HS-27A (cell line): ENCODE measurements around the gene SMYD1.

Source experiments
- DNase-seq: peaks from one replicate; pipeline ENCODE4 v3.0.0-alpha.2; 2012; ENCODE audit warnings: low read depth, missing footprints

Gene SMYD1

DNA sequence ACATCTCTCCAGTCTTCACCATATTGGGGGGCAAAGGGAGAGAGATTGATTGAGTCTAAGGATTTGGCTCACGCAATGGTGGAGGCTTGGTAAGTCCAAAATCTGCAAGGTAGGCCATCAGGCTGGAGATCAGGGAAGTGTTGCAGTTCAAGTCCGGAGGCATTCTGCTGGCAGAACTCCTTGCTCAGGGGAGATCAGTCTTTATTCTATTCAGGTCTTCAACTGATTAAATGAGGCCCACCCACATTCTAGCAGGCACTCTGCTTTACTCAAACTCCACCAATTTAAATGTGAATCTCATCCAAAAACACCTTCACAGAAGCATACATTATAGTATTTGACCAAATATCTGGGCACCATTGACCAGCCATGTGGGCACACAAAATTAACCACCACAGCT is 21.4 kb downstream of the SMYD1 start:
- DNase-seq, result no peak

DNA sequence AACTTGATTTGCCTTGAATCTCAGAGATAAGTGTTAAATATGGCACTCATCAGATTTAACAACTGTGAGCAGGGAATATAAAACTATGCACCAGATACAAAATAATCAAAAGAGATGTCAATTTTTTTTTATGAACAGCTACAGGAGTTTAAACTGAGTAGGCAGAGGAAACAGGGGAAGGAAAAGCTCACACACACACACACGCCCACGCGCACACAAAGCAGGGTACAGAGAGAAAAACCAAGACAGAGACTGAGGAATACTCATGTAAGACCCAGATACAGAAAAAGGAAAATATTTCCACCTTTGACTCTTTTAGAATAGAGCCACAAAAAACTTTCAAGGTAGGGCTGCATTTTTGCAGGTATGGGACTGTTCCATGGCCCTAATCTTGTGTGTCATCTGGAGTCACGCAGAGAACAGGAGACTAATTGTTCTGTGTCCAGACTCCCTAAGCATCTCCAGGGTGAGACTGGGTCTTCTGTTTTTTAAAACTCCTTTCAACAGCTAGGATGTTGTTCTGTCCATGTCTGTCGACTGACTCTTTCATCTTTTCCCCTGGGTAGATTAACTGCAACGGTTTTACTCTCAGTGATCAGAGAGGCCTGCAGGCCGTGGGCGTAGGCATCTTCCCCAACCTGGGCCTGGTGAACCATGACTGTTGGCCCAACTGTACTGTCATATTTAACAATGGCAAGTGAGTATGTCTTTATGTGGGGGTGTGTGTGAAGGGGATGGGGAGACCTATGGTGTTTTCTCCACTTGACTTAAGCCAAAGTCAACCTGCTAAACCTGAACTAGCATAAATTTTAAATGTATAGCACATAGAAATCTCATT is 23.0 kb downstream of the SMYD1 start:
- DNase-seq, result no peak

DNA sequence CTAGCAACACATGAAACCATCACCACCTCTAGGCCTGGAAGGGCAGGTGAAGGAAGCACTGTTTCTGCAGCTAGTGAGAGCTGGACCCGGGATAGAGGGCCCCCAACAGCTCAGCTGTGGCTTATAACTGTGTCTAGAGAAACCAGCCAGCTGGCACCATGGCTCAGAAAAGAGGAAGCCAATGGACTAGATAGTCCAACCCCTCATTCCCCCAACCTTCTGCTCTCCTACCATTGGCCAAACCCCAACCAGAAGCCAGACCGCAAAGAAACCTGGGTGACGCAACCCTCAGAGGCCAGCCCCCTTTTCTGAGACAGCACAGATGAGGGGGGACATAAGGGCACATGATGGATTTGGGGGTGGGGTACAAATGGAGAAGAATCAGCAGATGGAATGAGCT is 24.3 kb downstream of the SMYD1 start:
- DNase-seq, result no peak

DNA sequence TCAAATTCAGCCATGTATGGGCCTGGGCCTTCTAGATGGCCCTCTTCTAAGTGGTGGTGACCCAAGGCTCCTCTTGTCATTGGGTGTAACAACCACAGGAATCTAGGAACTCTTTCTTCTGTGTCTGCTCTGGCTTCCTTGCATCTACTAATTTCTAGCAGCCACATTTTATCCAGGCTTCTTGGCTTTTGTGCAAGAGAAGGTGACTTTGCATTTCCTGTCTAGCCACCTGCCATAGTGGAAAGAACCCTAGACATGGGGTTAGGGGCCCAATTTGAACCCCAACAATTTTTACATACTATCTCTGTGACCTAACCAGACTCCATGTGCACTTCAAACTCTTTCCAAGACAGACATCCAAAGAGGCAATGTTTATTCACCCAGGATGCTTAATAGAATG is 25.1 kb downstream of the SMYD1 start:
- no peak for DNase-seq

DNA sequence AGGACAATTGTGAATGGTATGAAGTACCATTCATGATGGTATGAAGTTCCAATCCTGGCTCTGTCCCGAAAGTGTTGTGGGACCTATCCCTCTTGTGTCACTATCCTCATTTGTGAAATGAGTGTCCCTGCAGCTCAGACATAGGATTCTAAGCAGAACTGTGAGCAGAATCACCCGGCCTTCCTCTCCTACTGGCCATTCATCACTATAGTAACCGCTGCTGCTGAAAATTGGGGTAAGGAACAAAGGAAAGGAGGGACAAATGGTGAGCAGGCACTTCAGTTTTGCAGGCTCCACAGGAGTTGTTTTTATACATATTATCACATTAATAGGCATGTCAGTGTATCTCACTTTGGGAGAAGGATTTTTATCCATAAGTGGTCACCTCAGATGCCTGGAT is 27.4 kb downstream of the SMYD1 start:
- DNase-seq, result no peak

DNA sequence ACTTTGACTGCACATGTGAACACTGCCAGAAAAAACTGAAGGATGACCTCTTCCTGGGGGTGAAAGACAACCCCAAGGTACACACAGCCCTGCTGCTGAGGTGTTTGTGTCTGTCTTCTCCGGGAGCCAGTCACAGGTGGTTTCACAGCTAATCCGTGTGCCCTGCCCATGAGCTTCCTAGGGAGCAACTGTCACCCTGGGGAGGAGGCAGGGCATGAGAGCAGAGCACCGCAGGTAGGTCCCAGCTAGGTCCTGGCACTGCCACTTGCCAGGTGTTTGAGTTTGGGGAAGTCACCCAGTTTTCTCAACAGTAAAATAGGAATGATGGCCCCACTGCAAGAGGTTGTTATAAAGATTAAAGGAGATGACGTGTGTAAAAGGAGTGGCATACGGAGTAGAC is 29.1 kb downstream of the SMYD1 start:
- no peak for DNase-seq

DNA sequence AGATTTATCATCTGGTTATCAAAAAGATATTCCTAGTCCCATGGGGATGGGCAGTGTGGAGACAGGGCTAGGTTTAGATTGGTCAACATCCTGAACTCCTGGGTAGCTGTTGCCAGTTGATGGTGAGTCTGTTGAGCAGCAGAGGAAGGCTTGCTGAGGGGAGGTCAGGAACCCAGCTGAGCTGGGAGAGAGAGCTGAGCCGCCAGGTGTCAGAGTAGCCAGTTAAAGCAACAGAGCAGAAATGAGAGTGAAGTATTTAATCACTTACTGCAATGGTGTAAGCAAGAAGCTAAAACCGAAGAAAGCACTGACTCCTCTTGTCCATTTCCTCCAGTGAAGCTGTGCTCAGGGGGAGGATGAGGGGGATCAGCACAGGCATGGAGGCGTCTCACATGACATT is 29.6 kb downstream of the SMYD1 start:
- DNase-seq, result no peak

DNA sequence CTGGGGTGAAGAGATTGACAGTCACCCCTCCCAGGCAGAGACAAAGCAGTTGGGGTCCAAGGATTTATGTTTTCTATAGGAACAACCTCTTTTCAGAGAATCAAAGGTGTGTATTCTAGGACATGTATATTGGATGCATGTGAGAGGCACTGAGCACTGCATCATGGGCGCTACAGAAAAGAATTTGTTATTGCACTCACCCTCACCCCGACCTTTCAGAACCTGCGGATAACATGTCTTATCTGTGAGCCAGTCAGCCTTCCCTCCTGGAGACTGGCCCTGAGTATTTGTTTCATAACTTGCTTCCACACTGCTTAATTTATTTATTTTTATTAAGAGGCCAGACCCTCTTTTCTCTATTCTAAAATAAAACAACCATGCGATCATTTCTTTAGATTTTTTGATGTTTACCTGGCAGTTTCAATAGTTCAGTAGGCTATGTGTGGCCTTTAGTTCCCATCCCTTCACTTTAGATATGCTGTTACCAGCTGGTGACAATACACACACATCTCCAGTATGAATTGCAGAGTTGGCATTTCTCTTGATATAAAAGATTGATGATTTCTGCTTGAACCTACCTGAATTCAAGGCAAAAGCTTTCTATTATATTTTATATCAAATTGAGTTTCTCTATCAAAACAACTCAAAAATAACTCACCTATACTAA is 30.4 kb downstream of the SMYD1 start:
- no peak for DNase-seq

DNA sequence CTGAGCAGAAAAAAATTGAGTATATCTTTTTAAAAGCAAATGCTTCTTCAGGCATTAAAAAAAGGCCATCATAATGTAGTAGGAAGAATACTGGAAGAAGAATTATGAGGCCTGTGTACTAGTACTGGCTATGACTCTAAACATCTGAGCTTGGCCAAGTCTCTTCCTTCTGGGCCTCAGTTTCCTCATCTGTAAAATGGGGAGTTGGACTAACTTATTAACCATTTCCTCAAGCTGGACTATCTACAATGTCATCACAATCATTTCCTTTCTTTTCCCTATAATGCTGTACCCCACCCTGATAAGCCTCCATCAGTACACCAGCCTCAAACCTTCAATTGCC is 30.9 kb downstream of the SMYD1 start:
- DNase-seq, result no peak

DNA sequence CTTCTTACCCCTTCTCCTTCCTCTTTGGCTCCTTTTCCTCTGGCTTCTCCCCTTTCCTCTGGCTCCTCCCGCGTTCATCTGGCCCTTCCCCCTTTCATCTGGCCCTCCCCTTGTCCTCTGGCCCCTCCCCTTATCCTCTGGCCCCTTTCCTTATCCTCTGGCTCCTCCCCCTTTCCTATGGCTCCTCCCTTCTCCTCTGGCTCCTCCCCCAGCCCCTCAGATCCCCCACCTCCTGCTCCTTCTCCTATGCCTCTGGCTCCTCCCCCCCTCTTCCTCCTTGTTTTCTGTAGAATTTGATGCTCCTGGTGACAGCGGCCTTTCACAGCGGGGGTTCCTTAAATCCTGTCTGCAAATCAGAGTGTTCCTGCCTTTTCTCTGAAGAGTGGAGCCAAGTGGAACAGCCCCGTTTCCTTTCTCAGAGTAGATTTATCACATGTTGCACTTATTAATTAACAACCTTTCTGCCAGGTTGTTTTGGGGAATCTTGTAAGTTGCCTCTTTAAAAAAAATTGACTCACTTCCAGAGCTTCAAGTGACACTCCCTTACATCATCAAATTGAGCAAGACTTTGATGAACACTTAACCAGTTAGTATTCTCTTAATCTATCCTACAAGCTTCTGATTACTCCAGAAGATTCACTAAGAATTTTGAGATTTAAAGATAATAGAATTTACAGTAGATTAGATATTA is 32.3 kb downstream of the SMYD1 start:
- no peak for DNase-seq

DNA sequence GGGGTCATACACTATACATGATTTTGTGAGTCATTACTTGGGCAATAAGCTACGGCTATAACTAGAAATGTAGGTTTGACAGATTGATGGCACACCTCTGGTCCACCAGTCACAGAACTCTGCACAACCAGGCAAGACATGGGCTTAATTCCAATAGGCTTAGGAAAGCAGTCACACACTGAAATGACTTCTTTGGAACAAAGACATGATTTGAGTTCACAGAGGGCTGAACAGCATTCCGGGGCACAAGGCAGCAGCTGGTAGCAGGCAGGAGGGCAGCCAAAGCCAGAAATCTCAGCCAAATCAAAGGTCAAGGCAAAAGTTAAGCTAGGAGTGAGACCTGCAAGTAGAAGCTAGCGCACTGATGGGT is 32.8 kb downstream of the SMYD1 start:
- DNase-seq, result no peak

DNA sequence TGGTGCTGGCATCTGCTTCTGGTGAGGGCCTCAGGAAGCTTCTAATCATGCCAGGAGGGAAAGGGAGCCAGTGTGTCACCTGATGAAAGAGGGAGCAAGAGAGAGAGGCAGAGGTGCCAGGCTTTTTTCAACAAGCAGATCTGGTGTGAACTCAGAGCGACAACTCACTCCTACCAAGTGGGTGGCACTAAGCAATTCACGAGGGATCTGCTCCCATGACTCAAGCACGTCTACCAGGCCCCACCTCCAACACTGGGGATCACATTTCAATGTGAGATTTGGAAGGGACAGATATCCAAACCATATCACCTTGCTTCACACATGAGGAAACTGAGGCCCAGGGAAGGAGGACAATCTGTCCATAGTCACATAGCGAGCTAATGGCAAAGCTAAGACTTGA is 41.2 kb downstream of the SMYD1 start:
- no peak for DNase-seq

DNA sequence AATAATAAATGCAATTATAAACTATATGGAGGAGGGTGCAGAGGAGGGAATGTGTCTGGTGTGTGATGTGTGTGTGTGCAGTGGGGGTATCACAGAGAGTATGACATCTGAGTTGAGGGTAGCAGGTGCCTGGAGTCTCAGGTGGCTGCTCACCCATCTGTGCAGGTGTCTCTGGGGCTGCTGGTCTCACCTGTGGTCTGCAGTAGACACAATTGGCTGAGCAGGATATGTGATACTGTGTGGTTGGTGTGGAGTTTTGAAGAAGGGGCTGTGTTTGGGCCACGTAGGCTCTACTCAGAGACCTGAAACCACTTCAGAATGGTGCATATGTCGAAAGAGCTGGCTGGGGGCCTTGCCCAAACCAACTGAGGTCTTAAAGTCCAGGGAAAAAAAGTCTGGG is 43.2 kb downstream of the SMYD1 start:
- DNase-seq, result no peak

DNA sequence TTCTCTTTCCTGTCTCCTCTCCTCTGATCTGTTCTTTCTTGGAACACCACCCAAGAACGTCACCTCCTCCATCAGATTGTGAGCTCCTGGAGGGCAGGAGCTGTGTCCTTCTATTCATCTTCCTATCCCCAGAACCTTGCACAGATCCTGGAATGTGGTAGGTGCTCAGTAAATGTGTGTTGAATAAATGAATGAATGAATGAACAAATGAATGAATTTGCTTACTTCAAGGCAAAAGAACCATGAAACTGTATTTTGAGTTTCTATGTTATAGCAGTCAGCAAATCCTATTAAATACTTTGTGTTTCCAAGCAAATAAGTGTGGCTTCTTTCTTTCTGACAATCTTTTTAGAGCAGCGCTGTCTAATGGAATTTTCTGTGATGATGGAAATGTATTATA is 45.4 kb downstream of the SMYD1 start:
- DNase-seq, result no peak

DNA sequence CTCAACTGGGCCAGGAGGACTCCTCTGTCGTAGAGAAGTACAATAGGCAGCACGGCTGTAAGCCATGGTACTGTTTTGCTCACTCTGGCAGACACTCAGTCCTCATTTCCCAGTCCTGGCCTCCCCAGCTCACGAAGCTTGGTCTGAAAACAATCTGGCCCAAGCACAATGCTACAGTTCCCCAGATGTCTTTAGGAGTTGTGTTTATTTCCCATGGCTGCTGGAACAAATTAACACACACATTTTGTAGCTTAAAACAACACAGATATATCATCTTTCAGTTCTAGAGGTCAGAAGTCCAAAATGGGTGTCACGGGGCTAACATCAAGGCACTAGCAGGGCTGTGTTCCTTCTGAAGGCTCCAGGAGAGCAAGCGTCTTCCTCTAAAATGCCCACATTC is 47.3 kb downstream of the SMYD1 start:
- DNase-seq, result no peak

DNA sequence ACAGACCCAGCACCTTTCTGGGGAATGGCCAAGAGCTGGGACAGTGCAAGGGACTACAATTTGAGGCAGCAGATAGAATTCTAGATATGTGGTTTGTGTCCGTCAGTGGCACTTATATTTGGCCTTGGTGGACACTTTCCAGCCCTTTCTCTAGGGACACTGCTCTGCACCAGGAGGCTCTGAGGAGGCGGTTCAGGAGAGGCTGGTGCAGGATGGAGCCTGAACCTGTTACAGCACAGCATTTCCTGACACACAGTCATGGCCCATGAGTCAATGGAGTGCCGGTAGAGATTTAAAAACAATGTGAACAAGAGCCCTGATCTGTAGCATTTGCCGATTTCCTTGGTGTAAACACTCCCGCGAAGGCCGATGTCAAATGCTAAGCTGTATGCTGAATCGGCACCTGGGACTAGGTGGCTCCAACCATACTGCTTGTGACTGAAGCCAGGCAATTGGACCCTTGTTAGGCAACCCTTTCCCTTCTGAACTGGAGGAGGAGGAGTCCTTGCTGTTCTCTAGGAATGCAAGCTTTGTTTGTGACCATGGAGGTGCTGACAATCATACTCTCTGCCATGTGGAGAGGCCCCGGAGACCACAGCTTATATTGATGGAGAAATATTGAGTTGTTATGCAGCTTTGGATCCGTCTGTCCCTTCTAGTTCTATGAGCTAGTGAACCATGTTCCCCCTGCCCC is 48.3 kb downstream of the SMYD1 start:
- DNase-seq, result no peak

DNA sequence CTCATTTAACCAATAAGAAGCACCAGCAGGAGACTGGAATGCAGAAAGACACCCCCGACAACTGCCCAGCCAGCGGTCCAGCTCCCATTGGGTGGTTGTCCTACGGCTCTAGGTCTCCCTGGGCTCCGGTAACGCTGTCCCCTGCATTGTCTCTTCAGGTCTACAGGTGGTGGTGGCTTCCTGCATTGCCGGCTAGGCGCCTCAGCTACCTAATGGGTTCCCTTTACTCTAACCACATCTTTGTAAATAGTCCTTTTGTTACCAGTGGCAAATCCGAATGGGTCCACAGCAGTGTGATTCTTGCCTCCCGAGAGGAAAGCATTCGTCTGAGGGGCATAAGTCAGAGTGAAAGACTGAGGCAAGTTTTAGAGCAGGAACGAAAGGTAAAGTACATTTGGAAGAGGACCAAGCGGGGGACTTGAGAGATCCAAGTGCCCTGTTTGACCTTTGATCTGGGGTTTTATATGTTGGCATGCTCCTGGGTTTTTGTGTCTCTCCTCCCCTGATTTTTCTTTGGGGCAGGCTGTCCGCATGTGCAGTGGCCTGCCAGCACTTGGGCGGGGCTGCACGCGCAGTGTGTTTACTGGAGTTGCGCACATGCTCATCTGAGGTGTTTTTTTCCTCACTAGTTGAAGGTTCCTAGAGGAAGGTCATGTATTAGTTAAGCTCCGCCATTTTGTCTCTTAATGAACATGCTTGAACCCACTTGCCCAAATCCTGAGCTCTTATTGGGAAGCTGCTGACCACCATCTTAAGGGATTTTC is 49.2 kb downstream of the SMYD1 start:
- no peak for DNase-seq

DNA sequence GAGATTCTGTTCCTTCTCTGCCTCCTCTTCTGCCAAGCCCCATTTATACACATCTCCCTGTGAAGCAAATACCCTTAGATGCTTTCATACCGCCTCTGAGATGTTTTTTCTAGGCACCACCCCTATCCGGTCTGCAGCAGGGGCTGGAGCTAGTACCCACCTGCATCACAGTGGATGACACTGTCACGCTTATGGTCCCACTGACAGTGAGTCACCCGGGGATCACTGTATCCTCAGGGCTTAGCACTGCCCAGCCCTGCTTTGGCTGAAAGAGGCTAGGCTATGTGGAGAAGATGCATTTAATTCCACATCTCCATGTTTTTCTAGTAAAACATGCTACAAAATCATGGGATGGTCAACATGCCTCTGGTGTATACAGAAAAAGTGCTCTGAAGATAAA is 50.3 kb downstream of the SMYD1 start:
- no peak for DNase-seq

DNA sequence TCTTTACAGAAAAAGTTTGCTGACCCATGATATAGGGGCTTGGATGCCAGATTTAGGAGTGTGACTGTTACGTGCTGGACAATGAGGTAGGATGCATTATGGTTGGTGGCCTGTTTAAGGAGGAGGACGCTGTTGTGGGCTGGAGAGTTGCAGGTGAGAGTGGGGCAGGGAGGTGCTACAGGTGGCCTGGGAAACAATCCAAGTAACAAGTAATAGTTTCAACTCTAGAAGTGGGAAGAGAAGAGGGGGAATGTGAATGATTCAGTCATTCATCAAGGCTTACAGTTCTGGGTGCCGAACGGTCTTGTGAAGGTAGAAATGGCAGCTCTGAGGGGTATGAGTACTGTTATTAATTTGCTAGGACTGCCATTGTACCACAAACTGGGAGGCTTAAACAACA is 54.1 kb downstream of the SMYD1 start:
- DNase-seq, result no peak

DNA sequence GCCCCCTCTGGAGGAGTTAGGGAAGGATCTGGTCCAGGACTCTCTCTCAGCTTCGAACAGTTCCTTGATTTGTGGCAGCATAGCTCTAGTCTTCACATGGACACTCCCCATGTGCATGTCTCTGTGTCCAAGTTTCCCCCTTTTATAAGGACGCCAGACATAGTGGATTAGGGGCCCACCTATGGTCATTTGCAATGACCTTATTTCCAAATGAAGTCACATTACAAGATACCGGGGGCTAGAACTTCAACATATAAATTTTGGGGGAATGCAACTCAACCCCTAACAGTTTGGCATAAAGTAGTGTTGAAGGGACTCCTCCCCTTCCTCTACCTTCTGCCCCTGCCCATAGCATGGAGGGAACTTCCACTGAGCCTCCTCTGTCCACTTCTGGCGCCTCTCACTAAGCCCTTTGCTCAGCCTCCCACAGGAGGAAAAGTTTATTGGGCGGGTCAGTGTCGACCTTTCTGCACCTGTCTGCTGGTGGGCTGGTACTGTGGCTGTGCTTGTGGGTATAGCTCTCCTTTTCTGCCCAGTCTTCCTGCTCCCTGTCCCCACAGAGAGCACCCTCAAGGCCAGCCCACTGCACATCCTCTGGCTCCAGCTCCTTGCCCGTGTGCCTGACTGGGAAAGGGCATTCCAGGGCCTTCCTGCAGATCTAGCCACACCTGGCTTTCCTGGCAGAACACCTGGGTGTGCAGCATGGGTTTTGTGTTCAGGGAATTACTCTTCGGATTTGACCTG is 54.7 kb downstream of the SMYD1 start:
- DNase-seq, result no peak
